Omental fat pad (tissue), 4 donors: Measurements from ENCODE around the gene ATP8B2. TPM values are rescaled to one million over a fixed set of nuclear protein-coding genes. Genes with fewer than 3 reads are reported as not detected.
"Not testable (repeated sequence)": the region's sequence is repeated elsewhere in the genome, so short reads cannot be mapped to it uniquely, and the experiment has no call there.

Experiments used
- ATAC-seq: fragments of 150-250 bp; one replicate; pipeline ENCODE4 v1.9.1; 2016; ENCODE audit warnings: mild to moderate bottlenecking, moderate library complexity; ENCODE audit not compliant: low FRiP score
- DNase-seq: peaks from one replicate; pipeline ENCODE4 v3.0.0-alpha.2; 2019; ENCODE audit warnings: low spot score
- total RNA-seq, 4 donors: library from RNA; depleted of rRNA; stranded (reverse); fragments of >200 nt; gene quantifications; one replicate each; pipeline ENCODE4 v1.1.0, GENCODE V29; 2016
- TF ChIP-seq, protein P1 (sequence below), 3 donors: fragments of 450-650 bp; IDR thresholded peaks; one replicate each; pipeline ENCODE4 v1.5.1; 2016 to 2017; ENCODE audit warnings: antibody characterized with exemption in 3 of 3, mild to moderate bottlenecking in 3 of 3, moderate library complexity in 2 of 3

The ATP8B2 gene
- total RNA-seq, 4 donors from 2014 or later: 41.6 to 78.3 (median 51.0) TPM

DNA sequence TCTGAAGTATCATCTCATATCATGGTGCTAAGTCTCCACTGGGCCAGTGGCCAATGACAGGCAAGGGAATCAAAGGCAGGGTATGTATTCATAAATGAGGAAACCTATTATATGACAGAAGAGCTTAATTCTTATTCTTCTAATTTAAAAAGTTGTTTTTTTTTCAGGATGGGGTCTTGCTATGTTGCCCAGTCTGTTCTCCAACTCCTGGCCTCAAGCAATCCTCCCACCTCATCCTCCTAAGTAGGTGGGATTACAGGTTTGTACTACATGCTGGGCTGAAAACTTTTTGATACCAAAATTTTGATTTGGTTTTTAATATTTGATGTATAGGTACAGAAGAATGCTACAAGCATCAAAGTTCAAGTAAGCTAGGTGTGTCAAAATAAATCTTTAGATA, 35.0 kb downstream of the ATP8B2 start:
- DNase-seq (no peak), ATAC-seq (no peak)
- TF ChIP-seq, protein P1, sequence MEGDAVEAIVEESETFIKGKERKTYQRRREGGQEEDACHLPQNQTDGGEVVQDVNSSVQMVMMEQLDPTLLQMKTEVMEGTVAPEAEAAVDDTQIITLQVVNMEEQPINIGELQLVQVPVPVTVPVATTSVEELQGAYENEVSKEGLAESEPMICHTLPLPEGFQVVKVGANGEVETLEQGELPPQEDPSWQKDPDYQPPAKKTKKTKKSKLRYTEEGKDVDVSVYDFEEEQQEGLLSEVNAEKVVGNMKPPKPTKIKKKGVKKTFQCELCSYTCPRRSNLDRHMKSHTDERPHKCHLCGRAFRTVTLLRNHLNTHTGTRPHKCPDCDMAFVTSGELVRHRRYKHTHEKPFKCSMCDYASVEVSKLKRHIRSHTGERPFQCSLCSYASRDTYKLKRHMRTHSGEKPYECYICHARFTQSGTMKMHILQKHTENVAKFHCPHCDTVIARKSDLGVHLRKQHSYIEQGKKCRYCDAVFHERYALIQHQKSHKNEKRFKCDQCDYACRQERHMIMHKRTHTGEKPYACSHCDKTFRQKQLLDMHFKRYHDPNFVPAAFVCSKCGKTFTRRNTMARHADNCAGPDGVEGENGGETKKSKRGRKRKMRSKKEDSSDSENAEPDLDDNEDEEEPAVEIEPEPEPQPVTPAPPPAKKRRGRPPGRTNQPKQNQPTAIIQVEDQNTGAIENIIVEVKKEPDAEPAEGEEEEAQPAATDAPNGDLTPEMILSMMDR (IDR thresholded peaks at IDR 0.05): no peak

DNA sequence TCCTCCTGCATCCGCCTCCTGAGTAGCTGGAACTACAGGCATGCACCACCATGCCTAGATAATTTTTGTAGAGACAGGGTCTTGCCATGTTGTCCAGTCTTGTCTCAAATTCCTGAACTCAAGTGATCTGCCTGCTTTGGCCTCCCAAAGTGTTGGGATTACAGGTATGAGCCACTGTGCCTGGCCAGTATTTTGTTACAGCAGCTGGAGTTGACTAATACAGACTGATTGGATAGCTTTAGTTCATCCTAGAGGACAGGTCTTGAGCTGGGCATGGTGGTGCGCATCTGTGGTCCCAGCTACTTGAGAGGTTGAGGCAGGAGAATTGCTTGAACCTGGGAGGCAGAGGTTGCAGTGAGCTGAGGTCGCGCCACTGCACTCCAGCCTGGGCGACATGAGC, 35.6 kb downstream of the ATP8B2 start:
- not testable (repeated sequence) for DNase-seq, ATAC-seq

DNA sequence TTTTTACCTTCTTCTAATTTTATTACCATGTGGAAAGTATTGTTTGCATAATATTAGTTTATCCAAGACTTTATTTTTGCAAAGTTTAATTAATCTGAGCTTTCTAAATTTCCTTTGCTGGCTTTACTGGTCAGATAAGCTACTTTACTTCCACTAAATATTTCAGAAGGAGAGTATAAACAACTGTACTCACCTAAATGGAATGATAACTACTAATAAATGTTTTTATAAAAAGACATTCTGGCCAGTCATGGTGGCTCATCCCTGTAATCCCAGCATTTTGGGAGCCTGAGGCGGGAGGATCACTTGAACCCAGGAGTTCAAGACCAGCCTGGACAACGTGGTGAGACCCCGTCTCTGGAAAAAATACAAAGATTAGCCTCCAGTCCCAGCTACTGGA, 36.0 kb downstream of the ATP8B2 start:
- no peak for ATAC-seq
- DNase-seq: no peak
- TF ChIP-seq, protein P1 (IDR thresholded peaks at IDR 0.05): no peak

DNA sequence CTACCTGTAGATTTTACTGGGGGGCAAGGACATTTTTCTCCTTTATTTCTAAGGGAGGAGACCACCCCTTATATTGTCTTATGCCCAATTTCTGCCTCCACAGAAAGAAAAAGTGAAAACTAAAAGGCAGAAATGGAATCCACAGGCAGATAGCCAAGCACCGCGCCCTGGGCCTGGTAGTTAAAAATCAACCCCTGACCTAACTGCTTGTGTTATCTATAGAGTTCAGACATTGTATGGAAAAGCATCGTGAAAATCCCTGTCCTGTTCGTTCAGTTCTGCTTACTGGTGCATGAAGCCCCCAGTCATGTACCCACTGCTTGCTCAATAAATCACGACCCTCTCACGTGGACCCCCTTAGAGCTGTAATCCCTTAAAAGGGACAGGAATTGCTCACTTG, 46.1 kb downstream of the ATP8B2 start:
- TF ChIP-seq, protein P1 (IDR thresholded peaks at IDR 0.05): no peak
- ATAC-seq (no peak), DNase-seq (no peak)

DNA sequence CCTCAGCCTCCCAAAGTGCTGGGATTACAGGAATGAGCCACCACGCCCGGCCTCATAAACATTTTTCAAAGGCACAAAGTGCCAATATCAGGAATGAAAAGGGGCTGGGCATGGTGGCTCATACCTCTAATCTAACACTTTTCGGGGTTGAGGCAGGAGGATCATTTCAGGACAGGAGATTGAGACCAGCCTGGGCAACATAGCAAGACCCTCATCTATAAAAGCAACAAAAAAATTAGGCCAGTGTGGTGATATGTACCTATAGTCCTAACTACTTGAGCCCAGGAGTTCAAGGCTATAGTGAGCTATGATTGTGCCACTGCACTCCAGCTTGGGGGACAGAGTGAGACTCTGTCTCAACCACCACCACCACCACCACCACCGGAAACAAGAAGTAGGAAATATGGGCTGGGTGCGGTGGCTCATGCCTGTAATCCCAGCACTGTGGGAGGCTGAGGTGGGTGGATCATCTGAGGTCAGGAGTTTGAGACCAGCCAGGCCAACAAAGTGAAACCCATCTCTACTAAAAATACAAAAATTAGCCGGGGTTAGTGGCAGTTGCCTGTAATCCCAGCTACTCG, 48.5 kb downstream of the ATP8B2 start:
- not testable (repeated sequence) for DNase-seq, ATAC-seq

DNA sequence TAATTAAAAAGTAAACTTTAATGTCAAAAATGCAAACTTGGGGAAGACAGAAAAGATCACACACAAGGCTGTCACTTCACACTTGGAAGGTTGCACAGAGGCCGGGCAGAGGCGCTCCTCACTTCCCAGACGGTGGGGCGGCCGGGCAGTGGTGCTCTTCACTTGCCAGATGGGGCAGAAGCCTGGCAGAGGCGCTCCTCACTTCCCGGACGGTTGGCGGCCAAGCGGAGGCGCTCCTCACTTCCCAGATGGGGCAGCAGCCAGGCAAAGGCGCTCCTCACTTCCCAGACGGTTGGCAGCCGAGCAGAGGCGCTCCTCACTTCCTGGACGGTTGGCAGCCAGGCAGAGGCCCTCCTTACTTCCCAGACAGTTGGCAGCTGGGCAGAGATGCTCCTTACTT, 54.0 kb downstream of the ATP8B2 start:
- TF ChIP-seq, protein P1 (IDR thresholded peaks at IDR 0.05): no peak
- ATAC-seq: no peak
- DNase-seq: no peak

DNA sequence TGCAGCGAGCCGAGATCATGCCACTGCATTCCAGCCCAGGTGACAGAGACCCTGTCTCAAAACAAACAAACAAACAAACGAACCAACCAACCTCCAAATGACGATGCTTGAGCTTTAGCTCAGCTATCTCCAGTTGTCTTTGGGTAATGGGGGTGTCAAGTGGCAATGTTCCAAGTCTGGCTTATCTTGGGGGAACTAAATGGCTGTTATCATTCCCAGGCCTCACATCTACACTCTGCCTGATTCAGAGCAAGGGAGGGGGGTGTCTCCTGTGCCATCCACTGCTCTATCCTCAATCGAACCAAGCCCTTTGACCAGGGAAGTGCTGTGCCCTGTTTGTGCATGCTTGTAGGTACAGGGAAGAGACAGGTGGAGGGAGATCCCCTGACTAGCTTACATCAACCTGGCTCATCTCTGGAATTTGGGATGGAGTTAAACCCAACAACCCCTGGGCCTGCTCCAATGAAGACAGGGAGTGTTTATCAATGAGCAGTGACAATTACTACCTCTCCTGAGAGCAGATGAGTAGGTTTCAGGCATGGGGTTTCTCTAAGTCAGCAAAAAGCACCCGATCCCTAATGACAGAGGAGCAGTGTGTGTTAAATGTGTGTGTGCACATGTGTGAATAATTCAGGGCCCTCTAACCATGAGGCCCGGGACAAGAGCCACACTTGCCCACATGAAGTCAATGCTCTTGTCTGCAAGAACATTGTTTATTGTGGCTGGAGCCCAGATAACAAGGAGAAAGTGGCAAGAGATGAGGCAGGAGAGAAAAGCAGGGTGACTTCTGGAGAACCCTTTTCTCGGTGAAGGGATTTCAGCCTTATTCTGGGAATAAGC, 59.5 kb downstream of the ATP8B2 start:
- TF ChIP-seq, protein P1 (IDR thresholded peaks at IDR 0.05): no peak
- no peak for ATAC-seq
- DNase-seq: no peak
